H1 (cell line): ENCODE results near the gene MTM1. TPM values are rescaled to one million over a fixed set of nuclear protein-coding genes. Genes with fewer than 3 reads are reported as not detected.

Experiments
- GTF2F1 ChIP-seq: IDR thresholded peaks from 2 replicates; pipeline ENCODE4 v1.6.1; 2012; ENCODE audit warnings: low read depth, low read length, improper control_type of control experiment, borderline replicate concordance
- TCF12 ChIP-seq: IDR thresholded peaks from 2 replicates; pipeline ENCODE4 v1.6.1; 2011; ENCODE audit warnings: low read depth, mild to moderate bottlenecking, low read length
- polyA plus RNA-seq, 7 experiments: library from polyadenylated mRNA; depleted of rRNA in 3 of 7; stranded (reverse) in 5 of 7; unstranded in 2 of 7; fragments of >200 nt in 5 of 7; fragments of 200-250 nt in 2 of 7; gene quantifications; 1 replicate in 5 of 7; 2 replicates in 1 of 7; 4 replicates in 1 of 7; pipeline versions ENCODE4 v1.2.1 to v1.2.3, GENCODE V29; 2011 to 2013; ENCODE audit warnings: missing spikeins in 2 of 7, mixed read lengths in 2 of 7
- total RNA-seq: library from RNA; stranded (reverse); fragmentation: NEBNext Ultra II Directional; extraction: Animal tissue kit (Norgen Biotek cat#: 25700); gene quantifications from 2 replicates; pipeline ENCODE4 v1.2.1, GENCODE V29; 2021
- TF ChIP-seq, protein P1 (sequence below): IDR thresholded peaks from 2 replicates; pipeline ENCODE4 v1.6.1; 2012; ENCODE audit warnings: inconsistent platforms
- TF ChIP-seq, protein P2 (sequence below): IDR thresholded peaks from 2 replicates; pipeline ENCODE4 v1.6.1; 2012; ENCODE audit warnings: inconsistent platforms

Gene MTM1
- total and polyA plus RNA-seq, 2 of the 8 experiments (the other 6 are each of a cell fraction or from before 2014, with no cell fraction given) = 2.3 to 8.4 TPM

DNA sequence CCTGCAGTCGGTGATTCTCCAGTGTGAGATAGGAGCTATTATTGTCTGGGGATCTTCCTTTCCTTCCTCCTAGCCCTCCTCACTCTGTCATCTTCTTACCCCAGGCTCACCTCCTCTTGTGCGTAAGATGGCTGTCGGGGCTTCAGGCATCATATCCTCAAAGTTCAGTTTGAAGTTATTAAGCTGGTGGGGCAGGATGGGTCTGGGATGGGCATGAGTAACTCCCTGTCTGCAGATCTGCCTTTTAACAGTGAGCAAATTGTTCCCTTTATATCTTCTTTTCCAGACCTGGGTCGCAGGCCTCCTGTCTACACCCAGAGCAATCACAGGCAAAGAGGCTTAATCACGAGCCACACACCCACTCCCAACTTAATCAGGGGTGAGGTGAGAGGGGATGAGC lies 123.9 kb downstream of the MTM1 start (continued):
- TF ChIP-seq TCF12 = no peak
- TF ChIP-seq GTF2F1 = no peak
- TF ChIP-seq, protein P1, sequence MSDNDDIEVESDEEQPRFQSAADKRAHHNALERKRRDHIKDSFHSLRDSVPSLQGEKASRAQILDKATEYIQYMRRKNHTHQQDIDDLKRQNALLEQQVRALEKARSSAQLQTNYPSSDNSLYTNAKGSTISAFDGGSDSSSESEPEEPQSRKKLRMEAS = no peak
- TF ChIP-seq, protein P2, sequence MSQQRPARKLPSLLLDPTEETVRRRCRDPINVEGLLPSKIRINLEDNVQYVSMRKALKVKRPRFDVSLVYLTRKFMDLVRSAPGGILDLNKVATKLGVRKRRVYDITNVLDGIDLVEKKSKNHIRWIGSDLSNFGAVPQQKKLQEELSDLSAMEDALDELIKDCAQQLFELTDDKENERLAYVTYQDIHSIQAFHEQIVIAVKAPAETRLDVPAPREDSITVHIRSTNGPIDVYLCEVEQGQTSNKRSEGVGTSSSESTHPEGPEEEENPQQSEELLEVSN = no peak
